Central memory CD8-positive, alpha-beta T cell (primary cell): ENCODE data around the gene GNB1.

Experiments
- ATAC-seq: fragments of 150-1000 bp; cut with Tn5 transposase; replicated peaks from 2 replicates; pipeline ENCODE4 v1.10.0; 2022; ENCODE audit warnings: mild to moderate bottlenecking, moderate FRiP score, moderate number of reproducible peaks; ENCODE audit not compliant: poor library complexity, severe bottlenecking; ENCODE audit errors: extremely low read depth
- DNase-seq, 2 donors: peaks; one replicate each; pipeline ENCODE4 v3.0.0; 2021; ENCODE audit warnings: low spot score in 2 of 2
- H3K27ac Mint-ChIP-seq: one replicate; pipeline ENCODE4 v1.8.0; 2022; ENCODE audit warnings: low read depth, mild to moderate bottlenecking, moderate library complexity, mixed read lengths
- H3K27me3 Mint-ChIP-seq: one replicate; pipeline ENCODE4 v1.8.0; 2022; ENCODE audit warnings: mixed read lengths
- H3K36me3 Mint-ChIP-seq: one replicate; pipeline ENCODE4 v1.8.0; 2022; ENCODE audit warnings: mild to moderate bottlenecking, moderate library complexity, mixed read lengths; ENCODE audit not compliant: insufficient read depth
- H3K4me1 Mint-ChIP-seq: one replicate; pipeline ENCODE4 v1.8.0; 2022; ENCODE audit warnings: mixed read lengths
- H3K4me3 Mint-ChIP-seq: one replicate; pipeline ENCODE4 v1.8.0; 2022; ENCODE audit warnings: mild to moderate bottlenecking, moderate library complexity, mixed read lengths
- H3K9me3 Mint-ChIP-seq: one replicate; pipeline ENCODE4 v1.8.0; 2022; ENCODE audit warnings: mixed read lengths

The GNB1 gene

DNA sequence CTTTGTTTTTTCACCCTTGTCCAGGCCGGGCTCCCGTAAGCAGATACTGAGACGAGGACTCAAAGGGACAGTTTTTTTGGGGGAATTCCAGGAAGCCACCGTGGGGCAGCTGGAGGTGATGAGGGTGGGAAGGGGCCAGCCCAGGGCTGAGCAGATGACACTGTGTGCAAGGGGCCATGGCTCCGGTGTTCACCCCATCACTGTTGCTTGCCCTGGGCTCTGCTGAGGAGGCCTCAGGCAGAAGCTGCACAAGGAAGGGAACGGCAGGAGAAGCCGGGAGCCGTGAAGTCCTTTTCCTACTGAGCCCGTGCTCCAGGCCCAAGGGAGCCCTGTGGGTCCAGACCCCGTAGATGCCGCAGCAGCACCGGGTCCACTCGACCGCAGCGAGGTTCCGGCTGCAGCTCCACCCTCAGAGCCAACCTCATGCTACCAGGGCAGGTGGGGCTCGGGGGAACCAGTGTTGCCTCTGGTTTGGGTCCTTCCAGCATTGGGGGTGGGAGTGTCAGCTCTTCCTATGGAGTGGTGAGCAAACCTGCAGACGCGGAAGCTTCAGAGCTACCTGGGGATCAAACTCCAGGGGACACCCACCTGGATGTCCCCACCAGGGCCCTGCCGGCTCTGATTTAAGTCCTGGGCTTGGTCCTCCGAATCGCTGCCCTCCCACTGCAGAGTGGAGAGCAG lies 19.9 kb upstream of the GNB1 start:
- no peaks in the 10 kb centered on the region for H3K9me3 Mint-ChIP-seq
- DNase-seq (no peak), ATAC-seq (no peak)
- peak overlapping the region; percentile 93 for H3K27ac Mint-ChIP-seq
- peaks cover 10% of the 10 kb centered on the region for H3K27me3 Mint-ChIP-seq
- H3K4me1 Mint-ChIP-seq, result peaks cover 17% of the 10 kb centered on the region
- H3K4me3 Mint-ChIP-seq, result peak overlapping the region; percentile 84
- H3K36me3 Mint-ChIP-seq, result peaks cover 9% of the 10 kb centered on the region

DNA sequence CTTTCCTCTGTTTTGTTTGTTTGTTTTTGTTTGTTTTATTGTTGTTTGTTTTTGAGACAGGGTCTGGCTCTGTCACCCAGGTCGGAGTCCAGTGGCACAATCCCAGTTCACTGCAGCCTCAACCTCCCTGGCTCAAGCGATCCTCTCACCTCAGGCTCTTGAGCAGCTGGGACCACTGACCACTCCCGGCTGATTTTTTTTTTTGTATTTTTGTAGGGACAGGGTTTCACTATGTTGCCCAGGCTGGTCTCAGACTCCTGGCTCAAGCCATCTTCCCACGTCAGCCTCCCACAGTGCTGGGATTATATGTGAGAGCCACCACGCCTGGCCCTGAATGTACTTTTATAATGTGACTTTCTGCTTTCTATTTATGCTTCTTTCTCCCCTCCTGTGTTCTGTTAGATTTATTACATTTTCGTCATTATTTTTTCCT lies 19.2 kb upstream of the GNB1 start:
- DNase-seq, result no peak
- H3K36me3 Mint-ChIP-seq, result peaks cover 9% of the 10 kb centered on the region
- H3K27me3 Mint-ChIP-seq, result peaks cover 10% of the 10 kb centered on the region
- peaks cover 17% of the 10 kb centered on the region for H3K4me1 Mint-ChIP-seq
- H3K4me3 Mint-ChIP-seq, result peak overlapping the region; percentile 84
- ATAC-seq, result no peak
- peak overlapping the region; percentile 93 for H3K27ac Mint-ChIP-seq
- H3K9me3 Mint-ChIP-seq, result no peaks in the 10 kb centered on the region

DNA sequence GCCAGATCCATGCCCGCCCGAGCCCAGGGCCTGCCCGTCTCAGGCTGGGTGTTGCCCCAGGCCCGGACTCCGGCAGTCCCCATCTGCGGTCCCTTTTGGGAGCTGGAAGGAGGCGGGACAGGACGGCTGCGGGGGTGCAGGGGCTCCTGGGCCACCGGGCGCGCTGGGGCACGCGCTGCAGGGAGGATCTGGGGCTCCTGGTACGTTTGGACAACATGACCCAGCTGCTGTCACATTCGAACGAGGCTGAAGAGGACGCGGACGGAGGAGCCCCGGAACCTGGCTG lies 17.6 kb upstream of the GNB1 start:
- H3K27me3 Mint-ChIP-seq, result peaks cover 2% of the 10 kb centered on the region
- H3K27ac Mint-ChIP-seq, result no peak overlapping the region
- peak overlapping the region; percentile 84 for H3K4me3 Mint-ChIP-seq
- DNase-seq, result no peak
- no peaks in the 10 kb centered on the region for H3K9me3 Mint-ChIP-seq
- peaks cover 17% of the 10 kb centered on the region for H3K4me1 Mint-ChIP-seq
- peaks cover 9% of the 10 kb centered on the region for H3K36me3 Mint-ChIP-seq
- ATAC-seq, result peak; percentile 12

DNA sequence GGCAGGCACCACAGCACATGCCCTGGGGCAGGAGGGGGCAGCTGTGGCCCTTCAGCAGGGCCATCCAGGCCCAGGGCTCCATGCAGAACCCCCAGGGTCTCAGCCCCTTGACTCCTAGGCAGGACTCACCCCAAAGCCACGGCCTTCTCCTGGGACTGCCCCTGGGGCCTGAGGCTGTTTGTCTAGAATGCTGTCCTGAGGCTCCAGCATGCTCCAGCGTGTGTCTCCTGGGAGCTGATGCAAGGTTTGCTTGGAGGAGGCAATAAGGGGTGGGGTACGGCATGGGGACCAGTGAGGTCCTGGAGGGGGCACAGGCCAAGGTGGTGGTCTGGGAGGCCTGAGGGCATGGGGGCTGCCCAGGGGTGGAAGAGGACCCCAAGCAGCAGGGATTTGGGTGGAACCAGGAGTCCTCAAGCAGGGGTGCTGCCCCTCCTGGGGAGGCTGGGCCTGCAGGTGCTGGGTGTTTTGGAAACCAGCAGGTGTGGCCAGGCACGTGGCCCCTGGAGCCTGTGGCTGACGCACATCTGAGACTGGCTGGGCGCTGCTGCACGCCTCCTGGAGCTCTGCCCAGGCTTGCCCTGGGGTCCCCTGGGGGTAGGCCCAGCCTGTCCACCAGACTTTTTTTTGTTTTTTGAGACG lies 16.3 kb upstream of the GNB1 start:
- Mint-ChIP-seq H3K36me3 (peaks cover 9% of the 10 kb centered on the region), H3K27ac (no peak overlapping the region), H3K27me3 (no peaks in the 10 kb centered on the region), H3K4me3 (no peak overlapping the region), H3K4me1 (peaks cover 17% of the 10 kb centered on the region), H3K9me3 (no peaks in the 10 kb centered on the region)
- DNase-seq, result no peak
- no peak for ATAC-seq

DNA sequence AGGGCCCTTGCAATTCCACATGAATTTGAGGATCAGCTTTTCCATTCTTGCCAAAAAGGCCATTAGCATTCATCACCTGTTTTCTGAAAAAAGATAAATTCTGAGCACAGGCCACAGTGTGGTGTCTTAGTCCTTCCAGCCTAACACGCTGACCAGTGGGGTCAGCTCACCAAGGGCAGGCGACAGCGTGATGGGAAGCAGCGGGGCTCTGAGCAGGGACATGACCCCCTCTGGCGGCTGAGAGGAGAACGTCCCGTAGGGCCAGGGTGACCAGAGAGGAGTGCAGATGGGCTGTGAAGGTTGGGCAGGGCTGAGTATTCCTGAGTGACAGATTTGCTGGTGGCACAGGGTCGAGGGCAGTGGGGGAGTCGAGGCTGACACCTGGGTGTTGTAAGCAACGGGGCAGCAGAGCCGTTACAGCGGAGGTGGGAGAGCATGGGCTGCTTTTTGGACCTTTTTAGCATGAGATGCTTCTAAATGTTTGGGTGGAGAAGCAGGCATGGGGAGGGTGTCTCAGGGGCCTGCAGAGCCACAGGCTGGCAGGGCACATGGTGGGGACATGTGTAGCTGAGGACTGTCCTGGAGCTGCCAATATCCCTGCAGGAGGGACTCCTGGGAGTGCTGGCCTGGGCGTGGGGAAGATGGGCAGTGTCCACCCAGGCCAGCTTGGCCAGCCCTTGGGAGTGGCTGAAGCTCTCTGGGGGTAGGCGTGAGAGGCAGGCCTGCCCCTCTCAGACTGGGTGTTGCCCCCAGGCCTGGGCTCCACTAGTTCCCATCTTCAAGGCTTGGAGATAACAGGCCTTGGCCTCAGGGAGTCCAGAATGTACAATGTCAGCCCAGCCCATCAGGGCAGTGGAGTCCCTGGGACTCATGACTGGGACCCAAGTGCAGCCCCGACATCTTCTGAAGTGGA lies 15.6 kb upstream of the GNB1 start:
- Mint-ChIP-seq H3K9me3 (no peaks in the 10 kb centered on the region), H3K27me3 (no peaks in the 10 kb centered on the region), H3K4me3 (peak overlapping the region; percentile 60), H3K36me3 (peaks cover 9% of the 10 kb centered on the region), H3K4me1 (peaks cover 17% of the 10 kb centered on the region), H3K27ac (peak overlapping the region; percentile 79)
- DNase-seq (peak; percentile 31 to 53), ATAC-seq (no peak)

DNA sequence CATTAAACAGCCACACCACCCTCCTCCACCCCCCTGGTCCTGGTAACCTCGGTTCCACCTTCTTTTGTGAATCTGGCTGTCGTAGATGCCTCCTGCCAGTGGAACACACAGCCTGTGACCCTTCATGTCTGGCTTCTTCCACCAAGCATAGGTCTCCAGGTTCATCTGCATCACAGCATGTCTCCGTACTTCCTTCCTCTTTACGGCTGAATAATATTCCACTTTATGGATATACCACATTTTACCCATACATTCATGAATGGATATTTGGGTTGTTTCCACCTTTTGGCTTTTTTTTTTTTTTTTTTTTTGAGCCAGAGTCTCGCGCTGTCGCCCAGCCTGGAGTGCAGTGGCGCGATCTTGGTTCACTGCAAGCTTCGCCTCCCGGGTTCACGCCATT lies 12.3 kb upstream of the GNB1 start:
- H3K36me3 Mint-ChIP-seq, result peaks cover 4% of the 10 kb centered on the region
- no peak overlapping the region for H3K27ac Mint-ChIP-seq
- DNase-seq (no peak), ATAC-seq (no peak)
- H3K4me3 Mint-ChIP-seq, result no peak overlapping the region
- H3K27me3 Mint-ChIP-seq, result no peaks in the 10 kb centered on the region
- H3K9me3 Mint-ChIP-seq, result no peaks in the 10 kb centered on the region
- peaks cover 7% of the 10 kb centered on the region for H3K4me1 Mint-ChIP-seq

DNA sequence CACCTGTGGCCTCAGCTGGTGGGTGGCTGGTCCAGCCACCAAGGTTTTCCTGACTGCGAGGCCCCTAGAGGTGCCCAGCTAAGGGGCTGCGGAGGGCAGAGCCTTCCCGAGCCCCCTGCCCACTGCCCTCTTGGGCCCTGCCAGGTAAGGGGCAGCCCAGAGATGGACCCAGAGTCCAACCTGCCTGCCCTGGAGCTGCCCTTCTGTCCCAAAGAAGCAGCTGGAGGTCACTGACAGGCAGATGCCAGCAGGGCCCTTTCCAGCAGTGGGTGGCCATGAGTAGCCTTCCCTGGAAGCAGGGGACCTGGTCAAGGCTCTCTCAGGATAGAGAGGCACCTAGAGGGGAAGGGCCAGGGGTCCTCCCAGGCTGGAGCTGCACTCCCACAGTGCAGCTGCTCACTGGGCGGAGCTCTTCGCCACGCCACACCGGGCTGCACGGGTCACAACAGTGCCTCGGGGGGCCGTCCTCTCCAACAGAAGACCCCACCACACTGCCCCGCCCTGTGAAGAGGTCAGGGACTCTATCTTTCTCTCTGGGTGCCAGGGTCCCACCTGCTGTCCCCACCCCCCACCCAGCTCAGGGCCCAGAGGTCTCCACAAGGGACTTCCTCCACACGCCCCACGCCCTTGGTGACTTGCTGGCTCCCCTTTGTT lies 10.9 kb upstream of the GNB1 start:
- H3K27ac Mint-ChIP-seq, result no peak overlapping the region
- H3K27me3 Mint-ChIP-seq, result no peaks in the 10 kb centered on the region
- H3K4me3 Mint-ChIP-seq, result no peak overlapping the region
- H3K36me3 Mint-ChIP-seq, result peaks cover 2% of the 10 kb centered on the region
- DNase-seq (no peak), ATAC-seq (no peak)
- H3K9me3 Mint-ChIP-seq, result no peaks in the 10 kb centered on the region
- peaks cover 7% of the 10 kb centered on the region for H3K4me1 Mint-ChIP-seq

DNA sequence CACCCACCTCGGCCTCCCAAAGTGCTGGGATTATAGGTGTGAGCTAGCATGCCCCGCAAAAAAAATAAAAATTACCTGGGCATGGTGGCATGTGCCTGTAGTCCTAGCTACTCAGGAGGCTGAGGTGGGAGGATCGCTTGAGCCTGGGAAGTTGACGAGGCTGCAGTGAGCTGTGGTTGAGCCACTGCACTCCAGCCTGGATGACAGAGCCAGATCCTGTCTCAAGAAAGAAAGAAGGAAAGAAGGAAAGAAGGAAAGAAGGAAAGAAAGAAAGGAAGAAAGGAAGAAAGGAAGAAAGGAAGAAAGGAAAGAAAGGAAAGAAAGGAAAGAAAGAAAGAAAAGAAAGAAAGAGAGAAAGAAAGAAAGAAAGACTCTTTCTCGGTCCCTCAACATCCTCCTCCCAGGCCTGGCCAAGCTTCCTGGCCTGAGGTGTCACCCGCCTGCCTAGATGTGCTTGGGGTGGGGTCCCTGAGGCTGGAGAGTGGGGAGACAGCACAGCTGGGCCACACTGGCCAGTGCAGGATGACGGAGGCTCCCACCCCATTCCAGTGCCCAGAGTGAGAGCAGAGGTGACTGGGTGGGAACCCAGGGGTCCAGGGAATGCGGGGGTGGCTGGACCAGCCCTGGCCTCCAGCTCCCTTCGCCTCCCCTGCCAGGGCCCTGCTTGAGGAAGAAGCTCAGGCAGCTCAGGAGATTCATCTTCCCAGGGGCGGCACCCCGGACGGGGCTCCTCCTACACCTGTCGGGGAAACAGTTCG lies 10.2 kb upstream of the GNB1 start:
- no peak for ATAC-seq
- H3K4me3 Mint-ChIP-seq, result no peak overlapping the region
- no peak for DNase-seq
- H3K9me3 Mint-ChIP-seq, result no peaks in the 10 kb centered on the region
- H3K27me3 Mint-ChIP-seq, result no peaks in the 10 kb centered on the region
- peaks cover 2% of the 10 kb centered on the region for H3K4me1 Mint-ChIP-seq
- no peak overlapping the region for H3K27ac Mint-ChIP-seq
- no peaks in the 10 kb centered on the region for H3K36me3 Mint-ChIP-seq

DNA sequence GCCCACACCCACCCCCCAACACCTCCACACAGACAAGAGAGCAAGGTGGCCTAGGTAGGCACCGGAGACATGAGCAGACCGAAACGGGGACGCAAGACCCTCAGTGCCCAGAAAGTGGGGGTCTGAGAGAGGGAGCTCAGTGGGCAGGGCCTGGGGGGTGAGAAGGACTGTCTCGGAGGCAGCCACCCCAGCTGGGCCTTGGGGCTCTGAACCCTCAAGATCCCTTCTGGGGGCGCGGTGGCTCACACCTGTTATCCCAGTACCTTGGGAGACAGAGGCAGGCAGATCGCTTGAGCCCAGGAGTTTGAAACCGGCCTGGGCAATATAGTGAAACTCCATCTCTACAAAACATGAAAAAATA lies 9.1 kb upstream of the GNB1 start:
- Mint-ChIP-seq H3K9me3 (no peaks in the 10 kb centered on the region), H3K27ac (no peak overlapping the region), H3K27me3 (peaks cover 9% of the 10 kb centered on the region), H3K36me3 (no peaks in the 10 kb centered on the region), H3K4me3 (no peak overlapping the region), H3K4me1 (peaks cover 9% of the 10 kb centered on the region)
- DNase-seq, result no peak
- ATAC-seq, result no peak

DNA sequence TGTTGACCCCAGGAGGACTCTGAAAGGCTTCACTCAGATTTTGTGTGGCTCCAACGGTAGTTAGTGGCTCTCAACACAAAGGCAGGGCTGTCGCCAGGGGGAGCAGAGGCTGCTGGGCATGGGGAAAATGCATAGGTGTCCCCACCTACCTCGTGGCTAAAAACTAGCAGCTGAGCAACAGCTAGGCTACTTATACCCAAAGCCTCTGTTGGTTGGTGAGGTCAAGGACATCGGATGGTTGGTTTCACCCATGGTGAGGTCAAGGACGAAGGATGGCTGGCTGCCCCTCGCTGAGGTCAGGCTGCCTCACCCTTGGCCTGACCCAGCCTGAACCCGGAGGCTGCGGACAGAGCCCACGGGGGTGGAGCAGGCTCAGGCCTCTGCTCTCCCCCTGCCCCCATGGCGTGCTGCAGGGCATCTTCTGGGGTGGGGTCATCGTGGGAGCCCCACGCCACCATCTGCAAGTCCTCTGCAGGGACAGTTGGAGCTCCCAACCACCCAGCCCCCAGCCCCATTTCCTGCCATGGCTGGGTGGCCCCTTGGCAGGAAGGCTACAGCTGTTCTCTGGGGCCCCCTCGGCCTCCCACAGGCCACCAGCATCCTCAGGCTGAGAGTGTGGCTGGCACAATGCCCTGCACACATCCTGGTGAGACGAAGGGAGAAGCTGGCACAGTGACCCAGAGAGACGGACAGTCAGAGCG lies 8.5 kb upstream of the GNB1 start:
- Mint-ChIP-seq H3K27ac (no peak overlapping the region), H3K27me3 (peaks cover 14% of the 10 kb centered on the region), H3K36me3 (no peaks in the 10 kb centered on the region), H3K4me3 (no peak overlapping the region), H3K9me3 (no peaks in the 10 kb centered on the region), H3K4me1 (peaks cover 14% of the 10 kb centered on the region)
- DNase-seq (no peak), ATAC-seq (no peak)

DNA sequence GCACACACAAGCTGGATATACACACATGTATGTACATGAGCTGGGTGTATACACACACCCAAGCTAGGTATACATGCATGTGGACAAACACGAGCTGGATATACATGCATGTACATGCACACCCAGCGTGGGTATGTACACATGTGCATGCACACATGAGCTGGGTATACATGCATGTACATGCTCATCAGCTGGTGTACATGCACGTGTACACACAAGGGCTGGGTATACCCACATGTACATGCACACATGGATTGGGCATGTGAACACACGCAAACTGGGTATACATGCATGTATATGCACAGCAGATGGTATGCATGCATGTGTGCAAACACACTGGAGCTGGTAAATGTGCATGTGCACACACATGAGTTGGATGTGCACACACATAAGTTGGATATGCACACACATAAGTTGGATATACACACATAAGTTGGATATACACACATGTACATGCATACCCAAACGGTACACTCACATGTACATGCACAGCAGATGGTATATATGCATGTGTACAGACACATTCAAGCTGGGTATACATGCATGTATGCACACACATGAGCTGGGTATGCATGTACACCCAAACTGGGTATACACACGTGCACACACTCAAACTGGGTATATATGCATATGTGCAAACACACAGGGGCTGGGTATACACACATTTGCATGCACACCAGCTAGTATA lies 7.5 kb upstream of the GNB1 start:
- ATAC-seq (no peak), DNase-seq (no peak)
- no peaks in the 10 kb centered on the region for H3K36me3 Mint-ChIP-seq
- no peak overlapping the region for H3K27ac Mint-ChIP-seq
- H3K4me3 Mint-ChIP-seq, result no peak overlapping the region
- peaks cover 16% of the 10 kb centered on the region for H3K4me1 Mint-ChIP-seq
- H3K9me3 Mint-ChIP-seq, result no peaks in the 10 kb centered on the region
- peaks cover 14% of the 10 kb centered on the region for H3K27me3 Mint-ChIP-seq
